GM10847 (cell line): Measurements from ENCODE around the gene PLCD3.

Source experiments
- POLR2A ChIP-seq: IDR thresholded peaks from 2 replicates; pipeline ENCODE4 v1.6.1; 2011; ENCODE audit not compliant: insufficient read length; ENCODE audit errors: extremely low read depth

PLCD3 gene

GRCh38 chr17:45091778-45092425, 40.4 kb downstream of the PLCD3 start:
- no peak for TF ChIP-seq POLR2A

GRCh38 chr17:45090711-45091110, 41.6 kb downstream of the PLCD3 start:
- no peak for TF ChIP-seq POLR2A

- TF ChIP-seq POLR2A = no peak
These were observed 43.6 kb downstream of the PLCD3 start for GRCh38 chr17:45088741-45089140.

- no peak for TF ChIP-seq POLR2A
These were observed 44.3 kb downstream of the PLCD3 start for GRCh38 chr17:45087978-45088377.

GRCh38 chr17:45087504-45087975, 44.8 kb downstream of the PLCD3 start:
- TF ChIP-seq POLR2A = no peak

GRCh38 chr17:45086865-45087503, 45.3 kb downstream of the PLCD3 start:
- TF ChIP-seq POLR2A = no peak

- TF ChIP-seq POLR2A = no peak
These were observed 45.9 kb downstream of the PLCD3 start for GRCh38 chr17:45086391-45086790.

- TF ChIP-seq POLR2A = no peak
These were observed 51.1 kb downstream of the PLCD3 start for GRCh38 chr17:45081047-45081703.

- TF ChIP-seq POLR2A = no peak
These were observed 54.7 kb downstream of the PLCD3 start for GRCh38 chr17:45077643-45078042.

GRCh38 chr17:45073414-45074070, 58.8 kb downstream of the PLCD3 start:
- TF ChIP-seq POLR2A = no peak

GRCh38 chr17:45070809-45071208, 61.5 kb downstream of the PLCD3 start:
- no peak for TF ChIP-seq POLR2A

- no peak for TF ChIP-seq POLR2A
These were observed 62.3 kb downstream of the PLCD3 start for GRCh38 chr17:45070001-45070400.

GRCh38 chr17:45067637-45068036, 64.7 kb downstream of the PLCD3 start:
- no peak for TF ChIP-seq POLR2A

GRCh38 chr17:45063198-45063597, 69.1 kb downstream of the PLCD3 start:
- no peak for TF ChIP-seq POLR2A

GRCh38 chr17:45061606-45062205, 70.6 kb downstream of the PLCD3 start:
- TF ChIP-seq POLR2A = no peak

- TF ChIP-seq POLR2A = peak; percentile 75
These were observed 71.3 kb downstream of the PLCD3 start, which contains the start of gene NMT1 for GRCh38 chr17:45060797-45061605. Gene NMT1, plus strand, starts transcription at chr17:45061317. Its CDS starts 13 bp downstream, at chr17:45061330.
